NCI-H345 (cell line): Measurements from ENCODE around the gene C2orf92.

ENCODE experiments used
- DNase-seq: peaks from one replicate; lab custom pipeline; 2025; lab: John Stamatoyannopoulos, UW

Gene C2orf92

DNA sequence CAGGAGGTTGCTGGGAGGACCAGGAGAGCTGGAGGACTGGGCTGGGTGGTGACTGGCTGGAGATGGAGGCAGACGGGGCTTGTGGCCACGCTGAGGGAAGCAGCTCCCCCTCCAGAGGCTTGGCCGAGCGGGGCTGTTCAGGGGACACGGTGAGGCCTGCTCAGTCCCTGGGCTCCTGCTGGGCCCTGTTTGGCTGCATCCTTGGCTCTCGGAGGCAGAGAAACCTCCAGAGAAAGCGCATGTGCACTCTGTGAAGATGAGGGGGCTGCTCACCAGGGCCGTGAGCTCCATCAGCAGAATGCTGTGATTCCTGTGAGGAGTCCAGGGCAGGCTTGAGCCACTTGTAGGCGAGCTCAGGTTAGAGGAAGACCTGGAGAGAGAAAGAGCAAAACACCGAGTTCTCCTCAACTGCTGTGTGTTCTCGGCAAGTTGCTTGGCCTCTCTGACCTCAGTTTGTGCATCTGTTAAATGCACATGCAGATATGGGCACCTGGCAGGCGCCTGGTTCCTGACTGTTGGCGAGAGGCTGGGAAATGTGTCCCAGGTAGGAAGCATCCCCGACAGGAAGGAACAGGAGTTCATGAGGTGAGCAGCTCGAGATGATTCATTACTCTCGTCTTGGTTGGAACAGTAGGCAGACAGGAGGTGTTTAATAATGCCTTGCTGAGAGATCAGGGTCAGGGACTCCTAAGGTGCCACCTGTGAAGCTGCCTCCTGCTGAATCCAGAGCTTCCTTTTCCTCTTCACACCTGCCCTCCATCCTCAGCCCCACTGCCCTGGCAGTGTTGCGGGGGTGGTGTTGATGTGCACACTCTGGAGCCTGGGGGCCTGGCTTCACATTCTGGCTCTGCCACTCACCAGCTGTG is 44.8 kb downstream of the C2orf92 start:
- DNase-seq = no peak

DNA sequence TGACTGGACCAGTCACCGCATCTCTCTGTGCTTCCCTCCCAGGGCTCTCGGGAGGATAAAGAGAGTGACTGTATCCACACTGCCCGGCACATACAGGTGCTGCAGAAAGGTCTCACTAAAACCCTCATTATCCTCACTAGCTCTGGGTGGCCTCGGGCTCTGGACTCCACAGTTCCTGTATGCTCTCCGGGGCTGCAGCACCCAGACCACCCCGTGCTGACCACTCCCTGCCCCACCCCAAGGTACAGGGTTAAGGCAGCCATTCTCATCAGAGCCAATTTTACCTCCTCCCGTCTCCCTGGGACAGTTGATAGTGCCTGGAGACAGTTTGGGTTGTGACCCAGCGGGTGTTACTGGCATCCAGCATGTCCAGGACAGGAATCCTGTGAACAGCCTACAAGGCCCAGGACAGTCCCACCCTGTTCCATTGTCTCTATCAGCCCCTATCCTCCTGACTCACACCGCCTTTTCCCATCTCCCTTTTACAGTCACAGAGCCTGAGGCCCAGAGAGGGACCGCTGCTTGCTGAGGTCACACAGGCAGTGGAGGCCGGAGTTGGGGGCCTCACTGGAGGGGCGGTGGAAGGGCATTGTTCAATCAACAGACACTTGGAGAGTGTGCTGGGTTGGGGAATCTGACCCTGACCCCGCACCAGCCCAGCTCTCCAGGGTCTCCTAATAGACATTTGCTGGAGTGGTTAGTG is 45.6 kb downstream of the C2orf92 start:
- DNase-seq = no peak

DNA sequence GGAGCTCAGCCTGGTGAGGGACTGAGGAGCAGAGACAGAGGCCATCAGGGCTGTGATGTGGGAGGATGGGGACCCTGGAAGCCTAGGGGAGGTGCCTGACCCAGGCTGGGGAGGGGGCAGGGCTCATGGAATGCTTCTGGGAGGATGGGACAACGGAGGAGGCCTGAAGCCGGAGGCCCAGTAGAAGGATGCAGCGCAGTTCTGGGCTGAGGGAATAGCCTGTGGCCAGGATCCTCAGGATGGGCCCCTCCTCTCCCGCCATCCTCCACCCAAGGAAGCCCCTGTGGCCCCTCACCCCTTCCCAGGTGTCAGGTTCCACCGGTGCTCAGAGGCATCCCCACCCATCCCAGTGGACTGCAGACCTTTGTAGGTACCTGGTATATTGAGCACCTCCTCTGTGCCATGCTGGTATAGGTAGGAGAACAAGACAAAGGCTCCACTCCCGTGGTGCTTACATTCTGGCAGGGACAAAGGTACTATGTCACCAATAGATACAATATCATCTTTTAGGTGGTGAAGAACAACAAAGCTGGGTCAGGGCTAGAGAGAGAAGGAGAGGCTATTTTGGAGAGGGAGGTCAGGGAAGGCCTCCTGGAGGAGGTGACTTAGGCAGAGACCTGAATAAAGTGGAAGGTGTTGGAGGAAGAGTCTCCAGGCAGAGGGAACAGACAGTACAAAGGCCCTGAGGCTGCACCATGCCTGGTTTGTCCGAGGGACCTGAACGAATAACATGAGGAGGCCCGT is 46.6 kb downstream of the C2orf92 start:
- DNase-seq = no peak

DNA sequence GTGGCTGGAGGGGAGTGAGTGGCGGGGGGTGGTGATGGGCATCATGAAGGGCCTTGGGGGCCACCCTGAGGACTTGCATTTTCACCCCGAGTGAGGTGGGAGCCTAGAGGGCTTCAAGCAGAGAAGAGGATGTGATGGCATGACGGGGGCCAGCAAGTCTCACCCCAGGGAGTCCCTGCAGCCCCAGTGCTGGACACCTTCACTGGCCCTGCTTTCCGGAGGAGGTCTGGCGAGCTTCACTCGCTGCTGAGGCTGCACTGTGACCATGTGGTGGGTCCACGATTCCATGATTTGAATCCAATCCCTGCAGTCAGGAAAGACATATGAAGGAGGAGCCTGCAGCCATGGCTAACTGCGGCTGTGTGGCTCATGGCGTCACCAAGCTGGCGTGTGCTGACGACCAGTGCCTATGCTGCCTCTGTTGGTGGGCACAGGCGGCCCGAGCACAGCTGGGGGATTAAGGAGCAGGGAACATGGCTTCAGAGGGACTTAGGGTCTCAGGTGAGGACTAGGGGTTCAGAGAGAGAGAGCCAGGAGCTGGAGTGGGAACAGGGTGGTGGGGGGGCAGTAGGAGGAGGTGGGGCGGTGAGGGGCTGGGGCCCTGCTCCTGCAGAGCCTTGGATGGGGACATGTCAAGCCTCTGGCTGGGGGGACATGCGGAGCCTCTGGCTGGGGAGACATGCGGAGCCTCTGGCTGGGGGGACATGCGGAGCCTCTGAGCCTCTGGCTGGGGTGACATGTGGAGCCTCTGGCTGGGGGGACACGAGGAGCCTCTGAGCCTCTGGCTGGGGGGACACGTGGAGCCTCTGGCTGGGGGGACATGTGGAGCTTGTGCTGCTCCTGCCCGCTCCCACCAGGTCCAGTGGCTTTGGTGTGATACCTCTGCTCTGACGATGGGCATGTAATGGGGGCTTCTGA is 47.4 kb downstream of the C2orf92 start:
- no peak for DNase-seq

DNA sequence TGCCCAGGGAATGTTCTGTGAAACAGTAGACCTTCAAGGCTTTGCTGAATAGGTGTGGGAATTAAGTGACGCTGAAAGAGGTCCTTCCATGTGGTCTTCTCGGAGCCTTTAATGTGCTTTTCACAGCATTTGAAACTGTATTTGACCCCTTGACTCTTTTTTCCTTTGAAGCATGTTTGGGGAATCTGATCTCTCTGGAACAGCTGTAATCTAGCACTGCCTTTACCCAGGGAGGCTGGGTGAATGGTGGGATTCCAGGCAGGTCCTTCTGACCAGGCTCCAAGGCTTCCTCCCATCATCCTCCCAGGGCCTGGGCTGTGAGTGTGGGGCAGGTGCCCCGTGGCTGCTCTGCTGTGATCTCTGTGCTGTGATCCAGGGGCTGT is 48.1 kb downstream of the C2orf92 start:
- no peak for DNase-seq

DNA sequence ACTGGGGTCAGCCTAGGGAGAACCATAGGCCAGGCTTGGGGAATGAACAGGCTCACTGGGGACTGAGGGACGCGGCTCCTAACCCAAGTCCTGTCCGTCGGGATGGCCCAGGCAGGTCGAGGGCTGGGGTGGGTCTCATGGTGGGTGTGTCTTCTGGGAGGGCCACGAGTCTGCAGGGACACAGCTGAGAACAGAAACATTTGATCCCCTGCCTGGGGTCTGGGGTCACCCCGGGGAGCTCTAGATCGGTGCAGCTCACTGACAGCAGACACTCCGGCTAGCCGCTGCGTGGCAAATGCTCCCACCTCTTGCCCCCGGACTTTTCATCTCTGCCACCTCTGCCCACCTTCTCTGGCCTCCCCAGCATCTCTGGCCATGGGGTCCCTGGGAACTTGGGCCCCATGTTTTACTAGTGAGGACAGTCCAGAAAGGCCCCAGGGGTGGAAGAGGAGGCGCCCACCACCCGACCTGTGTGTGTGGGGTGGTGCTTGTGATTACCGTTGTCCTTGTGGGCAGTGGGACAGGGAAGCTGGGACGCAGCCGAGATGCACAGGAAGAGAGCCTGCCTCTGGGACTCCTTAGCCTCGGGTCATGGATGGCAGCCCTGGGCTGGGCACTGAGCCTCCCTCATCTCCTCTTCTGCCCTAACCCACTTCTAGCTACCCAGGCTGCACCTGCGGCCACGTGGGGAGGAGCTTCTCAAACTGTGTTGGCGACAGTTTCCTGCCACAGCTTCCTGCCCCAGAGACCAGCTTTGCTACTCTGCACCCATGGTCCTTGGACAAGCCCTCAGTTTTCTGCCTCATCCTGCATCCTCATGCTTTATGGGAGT is 48.8 kb downstream of the C2orf92 start:
- DNase-seq = no peak

DNA sequence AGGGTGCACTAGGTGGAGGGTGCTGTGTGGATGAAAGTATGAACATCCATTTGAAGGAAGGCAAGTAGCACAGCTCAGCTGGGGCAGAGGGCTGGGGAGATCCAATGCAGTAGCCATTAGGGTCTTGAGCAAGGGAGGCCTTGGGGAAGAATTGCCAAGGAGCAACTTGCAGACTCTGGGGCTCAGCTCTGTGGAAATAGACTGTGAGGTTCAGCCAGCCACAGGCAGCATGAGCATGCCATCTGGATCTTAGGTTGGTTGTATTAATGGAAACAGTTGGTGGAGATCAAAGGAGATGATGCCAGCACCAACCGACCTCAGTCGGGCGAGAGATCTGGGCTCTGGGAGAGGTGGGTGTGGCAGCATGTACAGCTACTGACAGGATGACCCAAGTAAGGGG is 49.4 kb downstream of the C2orf92 start:
- no peak for DNase-seq

DNA sequence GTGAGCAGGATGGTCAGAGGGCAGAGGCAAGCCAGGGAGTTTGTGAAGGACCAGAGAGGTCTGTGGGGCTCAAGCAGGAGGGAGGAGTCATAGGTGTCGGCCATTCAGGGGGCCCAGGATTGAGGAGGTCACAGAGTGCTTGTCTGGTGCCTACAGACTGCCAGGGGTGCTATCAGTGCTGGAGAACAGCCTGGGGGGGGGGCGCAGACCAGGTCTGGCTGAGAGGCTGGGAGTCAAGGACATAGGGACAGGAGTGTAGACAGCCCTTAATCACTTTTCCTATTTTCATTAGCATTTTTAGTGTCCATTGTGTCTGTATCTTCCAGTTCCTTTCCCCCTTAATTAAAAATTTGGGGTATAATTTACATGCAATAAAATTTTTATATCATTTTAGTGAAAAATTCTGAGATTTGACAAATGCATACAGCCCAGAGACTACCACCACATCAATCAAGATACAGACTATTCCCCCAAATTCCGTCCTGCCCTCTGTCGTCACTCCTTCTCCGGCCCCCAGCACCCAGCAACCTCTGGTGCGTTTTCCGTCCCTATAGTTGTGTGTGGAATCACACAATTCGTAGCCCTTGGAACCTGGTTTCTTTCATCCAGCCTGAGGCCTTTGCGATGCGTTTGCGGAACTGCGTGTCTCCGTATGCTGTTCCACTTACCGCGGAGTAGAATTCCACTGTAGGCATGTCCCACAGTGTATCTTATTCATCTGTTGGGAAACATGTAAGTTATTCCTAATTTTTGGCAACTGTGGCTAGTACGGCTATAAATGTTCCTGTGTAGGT is 50.0 kb downstream of the C2orf92 start:
- no peak for DNase-seq

DNA sequence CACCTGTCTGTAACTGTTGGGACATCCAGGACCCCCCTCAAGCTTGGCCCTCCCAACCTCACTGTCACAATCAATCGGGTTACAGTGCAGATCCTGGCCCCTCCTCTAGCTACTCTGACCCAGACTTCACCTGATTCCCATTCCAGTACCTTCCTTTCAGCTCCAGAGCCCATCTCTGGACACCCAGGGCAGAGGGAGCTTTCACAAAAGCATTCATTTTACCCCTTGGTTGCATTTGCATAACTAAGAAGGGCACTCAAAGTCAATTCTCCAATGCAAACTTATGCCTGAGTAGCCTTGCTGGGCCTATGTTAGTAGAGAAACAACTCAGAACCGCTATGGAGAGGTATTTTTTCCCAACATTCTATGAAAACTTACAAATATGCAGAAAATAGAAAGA is 51.2 kb downstream of the C2orf92 start:
- DNase-seq = no peak

DNA sequence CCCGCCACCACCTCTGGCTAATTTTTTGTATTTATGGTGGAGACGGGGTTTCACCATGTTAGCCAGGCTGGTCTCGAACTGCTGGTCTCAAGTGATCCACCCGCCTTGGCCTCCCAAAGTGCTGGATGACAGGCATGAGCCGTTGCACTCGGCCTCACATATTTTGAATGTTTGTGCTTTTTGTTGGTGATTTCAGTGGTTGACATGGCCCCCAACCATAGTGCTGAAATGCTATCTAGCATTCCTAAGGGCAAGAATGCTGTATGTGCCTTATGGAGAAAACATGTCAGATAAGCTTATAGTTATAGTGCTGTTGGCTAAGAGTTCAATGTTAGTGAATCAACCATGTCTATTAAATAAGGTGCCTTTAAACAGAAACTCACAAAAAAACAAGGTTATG is 52.7 kb downstream of the C2orf92 start:
- no peak for DNase-seq

DNA sequence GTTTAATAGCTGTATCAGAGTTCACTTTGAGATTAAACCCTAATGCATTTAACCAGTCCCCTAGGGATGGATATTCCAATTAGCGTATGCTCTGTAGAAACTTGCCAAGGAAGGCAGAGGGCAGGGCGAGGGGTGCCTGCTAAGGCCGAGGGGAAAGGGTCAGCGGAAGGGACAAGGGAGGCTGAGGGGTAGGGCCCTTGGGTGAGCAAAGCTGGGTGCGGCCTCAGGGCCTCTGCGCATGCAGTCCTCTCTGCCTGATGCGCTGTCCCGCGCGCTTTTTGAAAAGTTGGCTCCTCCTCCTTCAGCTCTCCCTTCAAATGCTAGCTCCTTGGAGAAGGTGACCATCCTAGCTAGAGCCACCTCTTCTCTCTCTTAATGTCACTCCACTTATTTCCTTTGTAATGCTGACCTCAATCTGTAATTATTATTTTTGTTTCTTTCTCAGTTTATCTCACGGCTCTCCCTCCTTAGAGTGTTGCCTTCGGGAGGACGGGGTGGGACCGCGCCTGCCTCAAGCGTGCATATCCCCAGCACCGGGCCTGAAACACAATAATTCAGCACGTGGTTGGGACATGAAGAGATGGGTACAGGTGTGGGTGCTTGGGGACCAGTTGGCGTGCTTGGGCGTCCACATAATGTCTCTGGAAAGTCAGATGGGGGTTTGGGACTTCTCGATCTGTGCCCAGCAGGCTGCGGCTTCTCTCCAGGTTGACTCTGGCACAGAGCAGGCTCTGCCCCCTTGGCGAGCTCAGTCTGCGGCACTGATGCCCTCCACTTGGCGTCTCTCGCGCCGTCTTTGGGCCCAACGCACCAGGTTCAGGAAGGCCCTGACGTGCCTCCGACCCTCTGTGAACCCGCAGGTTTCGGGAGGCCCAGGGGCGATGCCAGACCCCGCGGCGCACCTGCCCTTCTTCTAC is 53.9 kb downstream of the C2orf92 start:
- no peak for DNase-seq

DNA sequence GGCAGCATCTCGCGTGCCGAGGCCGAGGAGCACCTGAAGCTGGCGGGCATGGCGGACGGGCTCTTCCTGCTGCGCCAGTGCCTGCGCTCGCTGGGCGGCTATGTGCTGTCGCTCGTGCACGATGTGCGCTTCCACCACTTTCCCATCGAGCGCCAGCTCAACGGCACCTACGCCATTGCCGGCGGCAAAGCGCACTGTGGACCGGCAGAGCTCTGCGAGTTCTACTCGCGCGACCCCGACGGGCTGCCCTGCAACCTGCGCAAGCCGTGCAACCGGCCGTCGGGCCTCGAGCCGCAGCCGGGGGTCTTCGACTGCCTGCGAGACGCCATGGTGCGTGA is 54.5 kb downstream of the C2orf92 start:
- no peak for DNase-seq

DNA sequence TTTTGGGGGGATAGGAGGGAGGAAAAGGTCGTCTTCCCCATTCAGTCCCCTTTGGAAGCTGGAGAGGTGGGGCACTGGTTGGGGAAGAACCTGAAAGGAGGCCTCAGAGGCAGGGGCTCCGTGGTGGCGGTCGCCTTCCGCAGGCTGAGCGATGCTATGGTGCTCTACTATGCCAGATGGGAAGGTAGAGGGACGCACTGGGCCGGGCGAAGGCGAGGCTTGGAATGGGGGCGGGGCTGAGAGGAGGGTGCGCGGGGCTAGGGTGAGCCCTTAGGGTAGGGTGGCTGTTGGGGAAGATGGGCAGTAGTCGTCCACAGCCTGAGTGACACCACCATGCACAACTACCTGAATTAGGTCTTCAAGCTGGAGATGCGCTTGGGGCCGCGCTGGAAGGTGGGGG is 55.0 kb downstream of the C2orf92 start:
- no peak for DNase-seq

DNA sequence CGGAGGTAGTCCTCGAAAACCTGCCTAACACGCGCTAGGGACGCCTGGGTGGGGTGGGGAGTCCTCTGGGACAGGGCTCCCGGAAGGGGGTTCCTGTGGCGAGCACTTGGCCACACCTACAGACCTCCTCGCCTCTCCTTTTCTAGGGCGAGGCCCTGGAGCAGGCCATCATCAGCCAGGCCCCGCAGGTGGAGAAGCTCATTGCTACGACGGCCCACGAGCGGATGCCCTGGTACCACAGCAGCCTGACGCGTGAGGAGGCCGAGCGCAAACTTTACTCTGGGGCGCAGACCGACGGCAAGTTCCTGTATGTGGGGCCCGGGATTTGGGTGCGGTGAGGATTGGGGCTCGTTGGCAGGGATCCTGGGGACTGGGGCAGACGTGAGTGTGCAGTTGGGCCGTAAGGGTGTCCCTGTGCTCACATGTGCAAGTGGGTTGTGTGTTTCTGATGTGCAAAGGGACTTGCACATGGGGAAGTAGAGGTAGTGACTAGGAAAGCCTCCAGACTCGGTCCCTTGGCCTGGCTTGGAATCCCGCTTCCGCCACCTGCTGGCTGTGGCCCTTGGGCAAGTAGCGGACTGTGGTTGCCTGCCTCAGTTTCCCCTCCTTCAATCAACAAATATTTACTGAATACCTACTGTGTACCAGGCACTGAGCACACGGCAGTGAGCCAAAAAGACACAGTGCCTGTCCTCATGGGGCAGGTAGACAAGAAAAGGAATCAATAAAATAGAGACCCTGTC is 55.6 kb downstream of the C2orf92 start:
- DNase-seq = no peak

DNA sequence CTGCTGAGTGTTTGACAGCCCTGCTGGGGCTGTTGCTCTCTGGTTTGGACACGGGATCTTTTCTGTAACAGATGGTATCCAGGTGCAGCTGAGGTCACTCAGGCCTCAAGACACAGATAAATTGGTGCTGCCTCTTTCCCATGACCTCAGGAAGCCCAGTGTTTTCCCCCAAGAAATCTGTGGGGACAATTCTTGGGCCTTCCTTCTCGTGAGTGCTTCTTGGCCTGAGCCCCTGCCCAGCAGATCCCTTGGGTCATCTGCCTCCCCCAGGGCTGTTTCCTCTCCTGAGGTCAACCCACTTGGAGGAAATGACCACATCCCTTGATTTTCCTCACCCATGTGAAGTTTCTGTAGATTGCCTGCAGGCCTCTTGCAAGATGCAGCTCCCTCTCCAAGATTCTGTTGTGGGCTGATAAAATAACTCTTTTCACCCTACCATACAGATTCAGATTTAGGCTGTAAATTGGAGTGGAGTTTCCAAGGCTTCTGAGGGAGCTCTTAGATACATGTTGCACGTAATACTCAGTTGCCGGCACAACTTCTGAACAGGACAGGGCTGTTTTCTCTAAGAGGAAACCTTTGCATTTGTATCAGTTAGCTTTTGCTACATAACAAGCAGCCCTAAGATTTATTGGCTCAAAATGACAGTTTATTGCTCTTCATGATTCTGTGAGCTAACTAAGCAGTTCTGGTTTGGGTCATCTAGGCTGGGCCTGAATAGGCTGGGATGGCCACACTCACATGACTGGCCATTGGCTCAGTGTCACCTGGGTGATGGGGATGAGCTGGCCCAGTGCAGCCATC is 57.0 kb downstream of the C2orf92 start:
- DNase-seq = no peak

DNA sequence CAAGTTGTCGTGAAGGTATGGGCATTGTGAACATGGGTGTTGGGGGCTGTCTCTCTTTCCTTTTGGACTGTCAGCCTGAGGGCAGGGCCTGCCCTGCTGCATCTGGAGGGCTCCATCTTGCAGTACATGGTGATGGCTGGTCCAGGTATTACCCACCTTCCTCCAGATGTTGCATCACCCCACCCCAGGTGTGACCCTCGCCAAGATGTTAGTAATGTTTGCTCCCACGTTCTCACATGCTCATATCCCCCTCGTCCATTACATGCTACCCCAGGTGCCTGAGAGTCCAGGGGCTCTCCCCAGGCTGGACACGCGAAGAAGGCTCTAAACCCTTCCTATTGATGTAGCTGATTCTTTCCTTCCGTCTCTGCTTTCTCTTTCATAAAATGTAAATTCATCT is 57.8 kb downstream of the C2orf92 start:
- no peak for DNase-seq

DNA sequence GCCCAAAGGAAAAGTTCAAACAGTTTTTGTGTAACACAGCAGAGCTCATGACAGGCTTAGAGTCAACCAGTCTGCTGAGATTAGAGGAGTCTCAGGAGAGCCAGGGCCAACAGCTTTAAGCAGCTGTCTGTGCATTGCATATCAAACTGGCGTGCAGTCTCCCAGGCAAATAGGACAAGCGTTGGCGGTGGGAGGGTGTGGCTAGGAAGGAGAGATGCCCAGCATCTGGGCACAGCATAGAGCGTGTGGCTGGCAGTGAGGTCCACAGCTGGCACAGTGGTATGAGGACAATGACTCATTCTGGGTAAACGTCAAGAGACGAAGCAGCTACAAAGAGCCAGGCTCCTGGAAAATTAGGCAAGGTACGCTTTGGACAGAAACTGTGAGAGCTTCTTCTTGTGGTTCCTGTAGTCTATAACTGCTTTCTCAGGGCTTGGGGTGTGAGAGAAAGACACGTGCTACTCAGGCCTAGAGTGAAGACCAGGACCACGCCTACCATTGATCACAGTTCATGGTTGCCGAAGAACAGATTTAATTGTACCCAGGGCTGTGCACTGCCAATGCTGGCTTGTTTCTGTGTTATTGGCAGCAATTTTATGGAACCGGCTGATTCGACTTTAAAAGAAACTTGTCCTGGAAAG is 58.7 kb downstream of the C2orf92 start:
- peak; percentile 17 for DNase-seq
